Left lung (tissue), 10 donors: ENCODE measurements around the gene EPHA1. TPM values are rescaled to one million over a fixed set of nuclear protein-coding genes. Genes with fewer than 3 reads are reported as not detected.

ENCODE experiments used
- ATAC-seq: fragments of 200-7000 bp; cut with Tn5 transposase; one replicate; pipeline ENCODE4 v1.9.1; 2020; ENCODE audit warnings: moderate library complexity
- DNase-seq, 4 donors: peaks; one replicate each; pipeline ENCODE4 v3.0.0-alpha.2; 2013 to 2020
- H3K27ac ChIP-seq, 2 donors: fragments of 200-600 bp; sonication (generic) in 1 of 2; one replicate each; pipeline versions ENCODE4 v1.5.0 to v1.8.0; 2020 to 2021
- H3K27me3 ChIP-seq, 2 donors: fragments of 200-600 bp; sonication (generic) in 1 of 2; one replicate each; pipeline versions ENCODE4 v1.5.0 to v1.8.0; 2020 to 2021
- H3K36me3 ChIP-seq, 2 donors: fragments of 200-600 bp; sonication (generic) in 1 of 2; one replicate each; pipeline versions ENCODE4 v1.5.0 to v1.8.0; 2020 to 2021
- H3K4me1 ChIP-seq, 2 donors: fragments of 200-600 bp; one replicate each; pipeline ENCODE4 v1.8.0; 2021
- H3K4me3 ChIP-seq, 2 donors: fragments of 200-600 bp; sonication (generic) in 1 of 2; one replicate each; pipeline versions ENCODE4 v1.5.0 to v1.8.0; 2020 to 2021; ENCODE audit warnings: mild to moderate bottlenecking in 1 of 2
- H3K9me3 ChIP-seq, 2 donors: fragments of 200-600 bp; sonication (generic) in 1 of 2; one replicate each; pipeline versions ENCODE4 v1.5.0 to v1.8.0; 2020 to 2021
- intact Hi-C, 2 donors: fragments of 100-400 bp; cut with DNase I; formaldehyde crosslinking; loops; one replicate each; pipeline versions ENCODE4 v1.11.2 to v1.14.2; 2022
- polyA plus RNA-seq, 6 donors: library from polyadenylated mRNA; unstranded; fragments of 120-200 nt; gene quantifications; one replicate each; pipeline ENCODE4 v1.2.1, GENCODE V29; 2013; ENCODE audit not compliant: insufficient read length in 6 of 6
- total RNA-seq, 2 donors: library from RNA; stranded (reverse); fragmentation: NEBNext Ultra II Directional; extraction: Animal tissue kit (Norgen Biotek cat#: 25700); gene quantifications; one replicate each; pipeline ENCODE4 v1.2.1, GENCODE V29; 2021
- TF ChIP-seq, protein P1 (sequence below), 2 donors: fragments of 200-600 bp; sonication (generic) in 1 of 2; IDR thresholded peaks; one replicate each; pipeline versions ENCODE4 v1.5.0 to v1.8.0; 2021; ENCODE audit warnings: antibody characterized with exemption in 2 of 2
- donor health status: DM: no; HTN: yes; CAD: no.
- donor health status: DM: no; HTN: no; CAD: no.

Gene EPHA1
- total and polyA plus RNA-seq, 8 donors = 11.6 to 17.5 (median 14.5) TPM

DNA sequence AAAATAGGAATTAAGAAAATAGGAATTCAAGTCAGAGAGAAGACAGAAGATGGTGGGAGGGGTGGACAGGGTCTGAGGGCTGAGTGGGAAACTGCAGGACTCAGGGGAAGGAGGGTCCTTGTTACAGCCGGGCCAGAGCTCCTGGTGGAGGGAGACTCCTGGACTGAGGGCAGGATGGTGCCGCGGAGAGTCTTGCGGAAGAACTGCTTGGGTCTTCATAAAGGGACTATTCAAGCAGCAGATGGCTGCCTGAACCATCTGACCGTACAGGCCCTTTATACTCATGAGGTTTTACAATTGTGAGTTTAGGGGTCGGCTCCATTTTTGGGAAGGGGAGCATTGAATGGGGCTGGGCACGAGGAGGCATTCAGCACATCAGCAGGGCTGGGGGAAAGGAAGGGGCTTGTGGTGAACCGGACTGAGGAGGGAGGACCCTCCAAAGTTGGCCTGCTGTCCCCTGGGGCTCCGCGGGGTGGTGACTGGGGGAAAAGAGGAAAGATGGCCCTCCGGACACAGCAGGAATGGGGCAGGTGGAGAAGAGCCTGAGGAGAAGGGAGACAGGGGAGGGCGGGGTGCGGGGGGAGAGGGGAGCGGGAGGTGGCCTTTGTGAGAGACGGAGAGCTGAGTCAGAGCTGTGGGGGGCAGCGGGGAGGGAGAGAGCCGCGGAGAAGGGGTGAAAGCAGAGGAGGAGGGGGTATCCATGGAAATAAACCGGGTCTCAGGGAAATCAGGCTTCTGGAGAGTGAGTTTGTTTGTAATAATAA is 47.7 kb downstream of the EPHA1 start:
- Histone ChIP-seq H3K27me3 (peaks cover 19 to 75% of the 10 kb centered on the region in 2 donors), H3K4me3 (no peak overlapping the region), H3K9me3 (no peaks in the 10 kb centered on the region), H3K36me3 (no peaks in the 10 kb centered on the region), H3K27ac (no peak overlapping the region), H3K4me1 (peaks cover 0 to 18% of the 10 kb centered on the region in 2 donors)
- intact Hi-C loops = no loop called here
- no peak for DNase-seq
- TF ChIP-seq, protein P1, sequence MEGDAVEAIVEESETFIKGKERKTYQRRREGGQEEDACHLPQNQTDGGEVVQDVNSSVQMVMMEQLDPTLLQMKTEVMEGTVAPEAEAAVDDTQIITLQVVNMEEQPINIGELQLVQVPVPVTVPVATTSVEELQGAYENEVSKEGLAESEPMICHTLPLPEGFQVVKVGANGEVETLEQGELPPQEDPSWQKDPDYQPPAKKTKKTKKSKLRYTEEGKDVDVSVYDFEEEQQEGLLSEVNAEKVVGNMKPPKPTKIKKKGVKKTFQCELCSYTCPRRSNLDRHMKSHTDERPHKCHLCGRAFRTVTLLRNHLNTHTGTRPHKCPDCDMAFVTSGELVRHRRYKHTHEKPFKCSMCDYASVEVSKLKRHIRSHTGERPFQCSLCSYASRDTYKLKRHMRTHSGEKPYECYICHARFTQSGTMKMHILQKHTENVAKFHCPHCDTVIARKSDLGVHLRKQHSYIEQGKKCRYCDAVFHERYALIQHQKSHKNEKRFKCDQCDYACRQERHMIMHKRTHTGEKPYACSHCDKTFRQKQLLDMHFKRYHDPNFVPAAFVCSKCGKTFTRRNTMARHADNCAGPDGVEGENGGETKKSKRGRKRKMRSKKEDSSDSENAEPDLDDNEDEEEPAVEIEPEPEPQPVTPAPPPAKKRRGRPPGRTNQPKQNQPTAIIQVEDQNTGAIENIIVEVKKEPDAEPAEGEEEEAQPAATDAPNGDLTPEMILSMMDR (IDR thresholded peaks at IDR 0.05) = no peak
- ATAC-seq = no peak

DNA sequence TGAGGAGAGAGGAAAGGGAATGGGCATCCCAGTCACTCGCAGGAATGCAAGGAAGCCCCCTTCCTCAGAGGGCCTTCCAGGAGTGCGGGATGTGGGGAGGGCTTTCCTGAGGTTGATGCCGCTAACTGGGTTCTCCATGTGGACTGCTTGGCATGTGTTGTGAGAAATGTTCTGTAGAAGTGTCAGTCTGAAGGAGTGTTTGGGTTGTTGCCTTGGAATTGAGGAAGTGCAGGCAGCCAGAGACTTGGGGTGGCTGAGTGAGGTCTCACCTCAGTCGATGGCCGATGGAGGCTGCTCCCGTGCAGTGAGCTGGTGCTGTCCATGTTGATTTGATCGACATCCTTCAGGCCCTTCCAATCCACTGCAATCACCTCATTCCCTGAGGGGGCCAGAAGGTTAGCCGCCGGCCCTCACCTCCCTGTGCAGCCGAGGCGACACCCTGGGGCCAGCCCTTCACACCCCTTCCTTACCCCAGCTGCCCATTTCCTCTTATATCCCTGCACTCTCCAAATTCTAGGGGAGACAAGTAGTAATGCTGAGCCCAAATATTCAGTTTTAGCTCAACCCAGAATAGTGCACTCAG is 48.8 kb downstream of the EPHA1 start:
- H3K27ac ChIP-seq = no peak overlapping the region
- no peak for ATAC-seq
- H3K4me3 ChIP-seq = no peak overlapping the region
- intact Hi-C loops = no loop called here
- no peaks in the 10 kb centered on the region for H3K9me3 ChIP-seq
- no peak for DNase-seq
- peaks cover 0 to 18% of the 10 kb centered on the region in 2 donors for H3K4me1 ChIP-seq
- no peaks in the 10 kb centered on the region for H3K36me3 ChIP-seq
- TF ChIP-seq, protein P1 (IDR thresholded peaks at IDR 0.05) = no peak
- H3K27me3 ChIP-seq = peaks cover 19 to 64% of the 10 kb centered on the region in 2 donors

- DNase-seq (no peak), ATAC-seq (no peak)
- H3K4me1 ChIP-seq = peaks cover 0 to 18% of the 10 kb centered on the region in 2 donors
- no peaks in the 10 kb centered on the region for H3K36me3 ChIP-seq
- intact Hi-C loops = no loop called here
- H3K27me3 ChIP-seq = peaks cover 15 to 52% of the 10 kb centered on the region in 2 donors
- no peaks in the 10 kb centered on the region for H3K9me3 ChIP-seq
- TF ChIP-seq, protein P1 (IDR thresholded peaks at IDR 0.05) = no peak
- H3K27ac ChIP-seq = no peak overlapping the region
- H3K4me3 ChIP-seq = no peak overlapping the region
Observed at GRCh38 chr7:143358626-143359025, 50.0 kb downstream of the EPHA1 start.

GRCh38 chr7:143356414-143357050 is 52.1 kb downstream of the EPHA1 start:
- Histone ChIP-seq H3K9me3 (no peaks in the 10 kb centered on the region), H3K27ac (no peak overlapping the region), H3K36me3 (no peaks in the 10 kb centered on the region), H3K4me1 (peaks cover 0 to 3% of the 10 kb centered on the region in 2 donors), H3K4me3 (no peak overlapping the region), H3K27me3 (peaks cover 0 to 31% of the 10 kb centered on the region in 2 donors)
- TF ChIP-seq, protein P1 (IDR thresholded peaks at IDR 0.05) = no peak
- intact Hi-C loops = no loop called here
- DNase-seq (no peak), ATAC-seq (no peak)
